GM12874 (cell line): ENCODE measurements around the gene MED12L.
A peak's percentile ranks its signal among the peaks of the same experiment; 100 is the strongest.

Experiments
- CTCF ChIP-seq: IDR thresholded peaks from 2 replicates; pipeline ENCODE4 v1.5.1; 2011; ENCODE audit warnings: low read depth, mild to moderate bottlenecking, control low read depth, low read length, moderate library complexity; ENCODE audit not compliant: insufficient read depth

MED12L gene

GRCh38 chr3:151285940-151286339 is 200.5 kb downstream of the MED12L start:
- TF ChIP-seq CTCF: no peak

DNA sequence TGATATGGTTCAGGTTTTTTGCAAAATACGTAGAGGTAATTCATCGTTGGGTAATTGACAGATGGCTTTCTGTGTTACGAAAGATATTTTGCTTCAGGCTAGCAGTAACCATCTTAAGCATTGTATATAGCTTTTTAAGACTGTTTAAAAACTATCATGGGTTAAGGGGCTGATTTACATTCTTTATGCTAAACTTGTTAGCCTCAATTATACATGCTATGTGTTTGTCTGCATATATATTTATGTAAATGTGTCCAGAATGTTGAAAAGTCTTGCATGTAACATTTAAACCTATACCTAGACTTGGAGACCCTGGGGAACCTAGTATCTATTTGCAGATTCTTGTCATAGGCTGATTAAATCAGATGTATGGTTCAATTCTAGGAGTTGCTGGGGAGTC is 204.0 kb downstream of the MED12L start:
- no peak for TF ChIP-seq CTCF

DNA sequence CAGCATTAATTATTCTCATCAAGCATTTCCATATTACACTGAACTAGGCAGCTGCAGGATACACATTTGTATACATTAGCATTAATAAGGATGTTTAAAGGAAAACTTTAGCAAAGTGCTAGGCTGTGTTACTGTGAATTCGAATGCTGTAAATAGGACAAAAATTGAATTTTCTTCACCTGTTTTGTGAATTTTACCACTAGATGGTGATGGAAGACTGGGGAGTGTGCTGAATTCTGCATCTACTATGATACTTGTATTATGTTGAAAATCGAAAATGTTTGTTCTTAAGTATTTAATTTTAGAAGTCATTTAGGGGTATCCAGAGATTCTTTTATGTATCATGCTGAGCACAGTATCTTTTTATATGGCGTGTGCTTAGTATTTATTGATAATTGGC is 205.2 kb downstream of the MED12L start:
- 0 out of 2 replicates have a peak, but pooled peaks have one; percentile 22 for TF ChIP-seq CTCF

- TF ChIP-seq CTCF: no peak
Observed at GRCh38 chr3:151293127-151293526, 207.7 kb downstream of the MED12L start.

DNA sequence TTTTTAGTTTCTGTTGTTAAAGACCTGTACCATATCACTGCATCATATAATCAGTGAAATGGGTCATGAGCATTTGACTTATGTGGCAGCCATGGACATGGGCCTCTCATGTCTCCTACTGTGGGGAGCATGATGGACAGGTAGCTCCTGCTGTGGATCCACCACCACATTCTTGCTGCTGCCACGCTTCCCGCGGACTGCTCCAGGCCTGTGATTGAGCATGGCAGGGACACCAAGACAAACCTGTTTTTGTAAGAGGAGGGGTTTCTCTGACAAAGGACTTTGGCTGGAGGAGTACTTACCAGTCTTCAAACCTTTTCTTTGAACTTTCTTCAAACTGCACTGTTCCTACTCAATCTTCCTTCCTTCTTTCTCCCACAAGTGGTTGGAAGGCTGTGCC is 210.8 kb downstream of the MED12L start:
- TF ChIP-seq CTCF: no peak

- TF ChIP-seq CTCF: no peak
Observed at GRCh38 chr3:151297429-151297828, 212.0 kb downstream of the MED12L start.

DNA sequence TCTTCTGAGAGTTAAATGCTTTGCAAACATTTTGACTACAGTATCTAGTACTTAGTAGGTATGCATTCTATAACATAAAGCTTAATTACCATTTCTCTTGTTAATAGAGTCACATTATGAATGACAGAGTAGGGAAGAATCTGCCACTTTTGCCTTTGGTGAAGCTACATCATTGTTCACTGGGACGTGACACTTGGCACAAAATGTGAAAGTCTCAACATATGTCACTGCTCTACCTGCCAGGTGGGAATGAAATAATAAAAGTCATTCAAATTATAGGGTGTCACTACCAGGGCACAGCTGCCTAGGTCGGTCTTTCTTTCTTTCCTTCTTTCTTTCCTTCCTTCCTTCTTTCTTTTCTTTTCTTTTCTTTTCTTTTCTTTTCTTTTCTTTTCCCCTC is 213.5 kb downstream of the MED12L start:
- no peak for TF ChIP-seq CTCF

GRCh38 chr3:151300539-151300938 is 215.1 kb downstream of the MED12L start:
- TF ChIP-seq CTCF: no peak
